ENCODE measurements around the gene APP.
"Not testable (repeated sequence)": the region's sequence is repeated elsewhere in the genome, so short reads cannot be mapped to it uniquely, and the experiment has no call there.

Gene APP

GRCh38 chr21:26098772-26099397, 71.7 kb downstream of the APP start:
- DNase-seq (ENCODE audit: low read depth) = no peak

GRCh38 chr21:26097475-26097874, 73.1 kb downstream of the APP start:
- DNase-seq (ENCODE audit: low read depth) = no peak

- no peak for DNase-seq (ENCODE audit: low read depth)
These were observed 73.8 kb downstream of the APP start for GRCh38 chr21:26096494-26097371.

GRCh38 chr21:26095131-26095530, 75.4 kb downstream of the APP start:
- no peak for DNase-seq (ENCODE audit: low read depth)

GRCh38 chr21:26093122-26093521, 77.4 kb downstream of the APP start:
- DNase-seq (ENCODE audit: low read depth) = no peak

- DNase-seq (ENCODE audit: low read depth) = no peak
These were observed 79.0 kb downstream of the APP start for GRCh38 chr21:26091480-26092018.

- no peak for DNase-seq (ENCODE audit: low read depth)
These were observed 80.8 kb downstream of the APP start for GRCh38 chr21:26089730-26090129.

GRCh38 chr21:26087223-26087918, 83.2 kb downstream of the APP start:
- DNase-seq (ENCODE audit: low read depth) = no peak

- no peak for DNase-seq (ENCODE audit: low read depth)
These were observed 84.7 kb downstream of the APP start for GRCh38 chr21:26085882-26086281.

GRCh38 chr21:26085127-26085526, 85.4 kb downstream of the APP start:
- DNase-seq (ENCODE audit: low read depth) = no peak

GRCh38 chr21:26082549-26082948, 88.0 kb downstream of the APP start:
- no peak for DNase-seq (ENCODE audit: low read depth)

- not testable (repeated sequence) for DNase-seq (ENCODE audit: low read depth)
These were observed 89.3 kb downstream of the APP start for GRCh38 chr21:26081175-26081760.

- no peak for DNase-seq (ENCODE audit: low read depth)
These were observed 90.4 kb downstream of the APP start for GRCh38 chr21:26080211-26080610.

- no peak for DNase-seq (ENCODE audit: low read depth)
These were observed 91.2 kb downstream of the APP start for GRCh38 chr21:26079366-26079765.

- no peak for DNase-seq (ENCODE audit: low read depth)
These were observed 93.0 kb downstream of the APP start for GRCh38 chr21:26077521-26077920.

- no peak for DNase-seq (ENCODE audit: low read depth)
These were observed 97.6 kb downstream of the APP start for GRCh38 chr21:26072666-26073615.

GRCh38 chr21:26070822-26071425, 99.6 kb downstream of the APP start:
- no peak for DNase-seq (ENCODE audit: low read depth)

- DNase-seq (ENCODE audit: low read depth) = no peak
These were observed 100.4 kb downstream of the APP start for GRCh38 chr21:26070121-26070520.

- no peak for DNase-seq (ENCODE audit: low read depth)
These were observed 101.8 kb downstream of the APP start for GRCh38 chr21:26068776-26069175.

- DNase-seq (ENCODE audit: low read depth) = no peak
These were observed 102.6 kb downstream of the APP start for GRCh38 chr21:26067836-26068594.

Data from T follicular helper cell (primary cell).